ENCODE results near the gene SLC45A1. TPM values are rescaled to one million over a fixed set of nuclear protein-coding genes. Genes with fewer than 3 reads are reported as not detected.
"Not testable (repeated sequence)": the region's sequence is repeated elsewhere in the genome, so short reads cannot be mapped to it uniquely, and the experiment has no call there.

Gene SLC45A1
- 6.1 TPM for total RNA-seq (ENCODE audit: unreplicated experiment)
- long read RNA-seq, partial matches to known transcripts, result 1 of 2 reads
- long read RNA-seq, other reads (novel, unspliced or antisense), result 0 of 2 reads

GRCh38 chr1:8317647-8318381 lies at the start of gene SLC45A1:
Gene SLC45A1 (plus strand): TSS chr1:8318114. CDS start chr1:8324330, 6,216 bp downstream.
- Mint-ChIP-seq H3K4me3 (ENCODE audit: unreplicated experiment) (peak within 1 kb of the TSS; percentile 94), H3K9me3 (ENCODE audit: unreplicated experiment) (peaks cover 2% of the 10 kb centered on the region), H3K27ac (ENCODE audit: unreplicated experiment) (no peak within 1 kb of the TSS), H3K36me3 (ENCODE audit: unreplicated experiment) (peaks cover 5% of the 10 kb centered on the region), H3K27me3 (ENCODE audit: unreplicated experiment) (peaks cover 11% of the 10 kb centered on the region), H3K4me1 (ENCODE audit: low read depth, unreplicated experiment) (peaks cover 6% of the 10 kb centered on the region)
- TF ChIP-seq, protein P1, sequence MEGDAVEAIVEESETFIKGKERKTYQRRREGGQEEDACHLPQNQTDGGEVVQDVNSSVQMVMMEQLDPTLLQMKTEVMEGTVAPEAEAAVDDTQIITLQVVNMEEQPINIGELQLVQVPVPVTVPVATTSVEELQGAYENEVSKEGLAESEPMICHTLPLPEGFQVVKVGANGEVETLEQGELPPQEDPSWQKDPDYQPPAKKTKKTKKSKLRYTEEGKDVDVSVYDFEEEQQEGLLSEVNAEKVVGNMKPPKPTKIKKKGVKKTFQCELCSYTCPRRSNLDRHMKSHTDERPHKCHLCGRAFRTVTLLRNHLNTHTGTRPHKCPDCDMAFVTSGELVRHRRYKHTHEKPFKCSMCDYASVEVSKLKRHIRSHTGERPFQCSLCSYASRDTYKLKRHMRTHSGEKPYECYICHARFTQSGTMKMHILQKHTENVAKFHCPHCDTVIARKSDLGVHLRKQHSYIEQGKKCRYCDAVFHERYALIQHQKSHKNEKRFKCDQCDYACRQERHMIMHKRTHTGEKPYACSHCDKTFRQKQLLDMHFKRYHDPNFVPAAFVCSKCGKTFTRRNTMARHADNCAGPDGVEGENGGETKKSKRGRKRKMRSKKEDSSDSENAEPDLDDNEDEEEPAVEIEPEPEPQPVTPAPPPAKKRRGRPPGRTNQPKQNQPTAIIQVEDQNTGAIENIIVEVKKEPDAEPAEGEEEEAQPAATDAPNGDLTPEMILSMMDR (IDR thresholded peaks at IDR 0.05; ENCODE audit: partially characterized antibody, unreplicated experiment), result no peak
- peak; percentile 78 for DNase-seq

DNA sequence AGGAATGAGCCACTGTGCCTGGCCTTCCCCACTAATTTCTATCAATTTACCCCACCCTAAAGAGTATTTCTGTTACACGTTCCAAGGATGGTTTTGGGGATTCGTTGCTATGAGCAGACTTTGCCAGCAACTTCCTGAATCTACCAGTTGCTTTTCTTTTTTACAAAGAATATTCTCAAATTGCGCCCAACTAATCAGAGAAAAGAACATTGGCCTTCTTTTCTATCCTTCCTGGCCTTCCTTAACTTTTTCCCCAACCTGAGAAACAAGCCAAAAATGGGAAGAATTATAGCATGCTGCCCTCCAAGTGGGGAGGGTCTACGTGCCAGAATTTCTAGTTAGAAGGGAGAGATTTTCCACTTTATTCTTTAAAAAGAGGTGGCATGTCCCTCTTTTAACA lies 44.9 kb upstream of the SLC45A1 start:
- TF ChIP-seq, protein P1 (IDR thresholded peaks at IDR 0.05; ENCODE audit: partially characterized antibody, unreplicated experiment), result no peak
- no peaks in the 10 kb centered on the region for H3K9me3 Mint-ChIP-seq (ENCODE audit: unreplicated experiment)
- peaks cover 2% of the 10 kb centered on the region for H3K27me3 Mint-ChIP-seq (ENCODE audit: unreplicated experiment)
- no peaks in the 10 kb centered on the region for H3K36me3 Mint-ChIP-seq (ENCODE audit: unreplicated experiment)
- H3K4me3 Mint-ChIP-seq (ENCODE audit: unreplicated experiment), result no peak overlapping the region
- H3K4me1 Mint-ChIP-seq (ENCODE audit: low read depth, unreplicated experiment), result no peaks in the 10 kb centered on the region
- no peak for DNase-seq
- no peak overlapping the region for H3K27ac Mint-ChIP-seq (ENCODE audit: unreplicated experiment)

DNA sequence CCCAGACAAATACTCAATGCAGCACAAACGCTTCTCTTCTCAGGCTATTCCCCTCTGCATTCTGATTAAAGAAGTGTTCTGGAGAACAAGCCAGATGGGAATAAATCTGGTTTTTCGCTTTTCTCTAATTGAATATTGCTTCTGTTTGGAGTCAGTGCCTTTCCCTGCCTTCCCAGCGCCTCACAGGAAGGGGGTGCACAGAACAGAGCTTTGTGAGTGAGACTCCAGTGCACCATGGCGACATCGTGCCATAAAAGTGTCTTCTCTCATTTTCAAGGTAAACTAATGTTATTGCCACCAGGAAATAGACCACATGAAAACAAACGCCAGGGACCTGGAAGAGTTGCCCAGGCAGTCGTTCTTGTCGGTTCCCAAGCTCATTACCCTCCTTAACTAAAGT lies 43.6 kb upstream of the SLC45A1 start:
- TF ChIP-seq, protein P1 (IDR thresholded peaks at IDR 0.05; ENCODE audit: partially characterized antibody, unreplicated experiment), result no peak
- no peaks in the 10 kb centered on the region for H3K9me3 Mint-ChIP-seq (ENCODE audit: unreplicated experiment)
- H3K36me3 Mint-ChIP-seq (ENCODE audit: unreplicated experiment), result no peaks in the 10 kb centered on the region
- no peaks in the 10 kb centered on the region for H3K4me1 Mint-ChIP-seq (ENCODE audit: low read depth, unreplicated experiment)
- DNase-seq, result no peak
- no peak overlapping the region for H3K4me3 Mint-ChIP-seq (ENCODE audit: unreplicated experiment)
- H3K27me3 Mint-ChIP-seq (ENCODE audit: unreplicated experiment), result peaks cover 2% of the 10 kb centered on the region
- H3K27ac Mint-ChIP-seq (ENCODE audit: unreplicated experiment), result no peak overlapping the region

DNA sequence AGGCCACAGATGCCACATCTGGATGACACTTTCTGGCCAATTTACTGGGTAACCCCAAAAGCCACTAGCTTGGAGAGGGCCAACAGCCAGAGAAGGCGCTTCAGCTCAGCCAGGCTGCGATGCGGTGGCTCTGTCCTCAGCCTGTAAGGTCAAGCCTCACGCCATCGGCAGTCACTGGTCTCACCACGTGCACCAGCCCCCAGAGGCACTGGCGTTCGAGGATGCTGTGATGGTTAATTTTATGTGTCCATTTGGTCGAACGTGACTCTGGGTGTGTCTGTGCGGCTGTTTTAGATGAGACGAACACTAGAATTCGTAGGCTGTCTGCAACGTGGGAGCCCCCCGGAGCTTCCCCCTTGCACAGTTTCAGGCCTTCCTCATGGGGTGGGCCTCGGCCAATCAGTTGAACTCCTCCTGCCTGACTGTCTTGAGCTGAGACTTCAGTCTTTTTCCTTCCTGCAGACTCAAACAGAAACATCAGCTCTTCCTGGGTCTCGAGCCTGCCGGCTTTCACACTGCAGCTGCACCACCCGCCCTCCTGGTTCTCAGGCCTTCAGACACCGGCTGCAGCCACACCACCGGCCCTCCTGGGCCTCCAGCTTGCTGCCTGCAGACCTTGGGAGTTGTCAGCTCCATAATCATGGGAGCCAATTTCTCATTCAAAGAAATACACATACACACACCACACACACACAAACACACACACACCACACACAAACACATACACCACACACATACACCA lies 41.6 kb upstream of the SLC45A1 start:
- TF ChIP-seq, protein P1 (IDR thresholded peaks at IDR 0.05; ENCODE audit: partially characterized antibody, unreplicated experiment), result no peak
- peak; percentile 36 for DNase-seq
- no peaks in the 10 kb centered on the region for H3K9me3 Mint-ChIP-seq (ENCODE audit: unreplicated experiment)
- no peak overlapping the region for H3K4me3 Mint-ChIP-seq (ENCODE audit: unreplicated experiment)
- no peak overlapping the region for H3K27ac Mint-ChIP-seq (ENCODE audit: unreplicated experiment)
- H3K36me3 Mint-ChIP-seq (ENCODE audit: unreplicated experiment), result no peaks in the 10 kb centered on the region
- no peaks in the 10 kb centered on the region for H3K27me3 Mint-ChIP-seq (ENCODE audit: unreplicated experiment)
- H3K4me1 Mint-ChIP-seq (ENCODE audit: low read depth, unreplicated experiment), result no peaks in the 10 kb centered on the region

GRCh38 chr1:8276932-8277331 lies 41.0 kb upstream of the SLC45A1 start:
- no peak overlapping the region for H3K4me3 Mint-ChIP-seq (ENCODE audit: unreplicated experiment)
- H3K27ac Mint-ChIP-seq (ENCODE audit: unreplicated experiment), result no peak overlapping the region
- no peaks in the 10 kb centered on the region for H3K27me3 Mint-ChIP-seq (ENCODE audit: unreplicated experiment)
- H3K4me1 Mint-ChIP-seq (ENCODE audit: low read depth, unreplicated experiment), result no peaks in the 10 kb centered on the region
- no peak for DNase-seq
- TF ChIP-seq, protein P1 (IDR thresholded peaks at IDR 0.05; ENCODE audit: partially characterized antibody, unreplicated experiment), result no peak
- H3K36me3 Mint-ChIP-seq (ENCODE audit: unreplicated experiment), result no peaks in the 10 kb centered on the region
- H3K9me3 Mint-ChIP-seq (ENCODE audit: unreplicated experiment), result no peaks in the 10 kb centered on the region

DNA sequence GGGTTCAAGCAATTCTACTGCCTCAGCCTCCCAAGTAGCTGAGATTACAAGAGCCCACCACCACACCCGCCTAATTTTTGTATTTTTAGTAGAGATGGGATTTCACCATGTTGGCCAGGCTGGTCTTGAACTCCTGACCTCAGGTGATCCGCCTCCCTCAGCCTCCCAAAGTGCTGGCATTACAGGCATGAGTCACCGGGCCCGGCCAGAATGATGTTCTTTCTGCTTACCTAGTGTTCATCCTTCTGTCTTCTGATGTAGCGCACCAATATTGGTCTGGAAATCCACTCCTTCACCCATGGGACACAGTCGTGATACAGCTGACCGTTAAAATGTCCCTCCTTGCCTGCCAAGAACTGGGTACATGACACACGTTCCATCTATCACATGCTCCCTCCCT lies 39.2 kb upstream of the SLC45A1 start:
- H3K4me3 Mint-ChIP-seq (ENCODE audit: unreplicated experiment); H3K9me3 Mint-ChIP-seq (ENCODE audit: unreplicated experiment); H3K27me3 Mint-ChIP-seq (ENCODE audit: unreplicated experiment): not testable (repeated sequence)

More for the DNA sequence above, 39.2 kb upstream of the SLC45A1 start:
- H3K36me3 Mint-ChIP-seq (ENCODE audit: unreplicated experiment); H3K27ac Mint-ChIP-seq (ENCODE audit: unreplicated experiment); H3K4me1 Mint-ChIP-seq (ENCODE audit: low read depth, unreplicated experiment); DNase-seq: not testable (repeated sequence)

Data from glutamatergic neuron (in vitro differentiated cells).